NB4 (cell line): ENCODE measurements around the gene ADGRB2.

ENCODE experiments used
- POLR2A ChIP-seq: IDR thresholded peaks from 2 replicates; pipeline ENCODE4 v1.6.1; 2011; ENCODE audit warnings: mild to moderate bottlenecking; ENCODE audit not compliant: insufficient read length; ENCODE audit errors: extremely low read depth
- TF ChIP-seq, protein P1 (sequence below): IDR thresholded peaks from one replicate; pipeline ENCODE4 v1.5.1; 2012; ENCODE audit warnings: low read depth, low read length

DNA sequence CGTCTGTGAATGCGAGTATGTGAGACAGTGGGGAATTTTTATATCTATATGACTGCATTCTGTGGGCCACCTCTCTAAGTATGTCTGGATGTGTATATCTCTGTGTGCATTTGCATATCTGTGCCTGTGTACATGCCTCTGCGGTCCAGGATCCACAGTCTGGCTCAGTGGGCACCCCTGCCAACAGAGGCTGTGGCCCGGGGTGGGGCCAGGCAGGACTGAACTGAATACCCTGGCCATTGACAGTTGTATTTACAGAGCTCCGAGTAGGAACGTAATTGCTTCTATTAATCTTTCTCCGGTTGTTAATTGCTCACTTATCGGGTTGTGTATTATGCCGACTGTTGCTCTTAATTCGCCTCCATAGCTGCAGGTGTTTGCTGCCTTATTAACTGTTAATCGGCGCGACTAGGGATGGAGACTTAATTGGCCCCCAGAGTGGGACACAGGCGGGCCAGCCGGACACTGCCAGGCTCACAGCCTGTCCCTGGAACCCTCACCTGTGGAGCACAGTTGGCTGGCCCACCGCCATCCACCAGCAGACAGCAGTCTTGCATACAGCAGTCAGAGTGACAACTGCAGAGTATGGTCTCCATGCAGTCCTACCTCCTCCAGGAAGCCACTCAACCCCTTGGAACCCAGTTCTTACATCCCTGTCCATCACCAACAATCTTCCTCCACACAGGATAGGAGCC lies 22.4 kb upstream of the ADGRB2 start:
- TF ChIP-seq, protein P1, sequence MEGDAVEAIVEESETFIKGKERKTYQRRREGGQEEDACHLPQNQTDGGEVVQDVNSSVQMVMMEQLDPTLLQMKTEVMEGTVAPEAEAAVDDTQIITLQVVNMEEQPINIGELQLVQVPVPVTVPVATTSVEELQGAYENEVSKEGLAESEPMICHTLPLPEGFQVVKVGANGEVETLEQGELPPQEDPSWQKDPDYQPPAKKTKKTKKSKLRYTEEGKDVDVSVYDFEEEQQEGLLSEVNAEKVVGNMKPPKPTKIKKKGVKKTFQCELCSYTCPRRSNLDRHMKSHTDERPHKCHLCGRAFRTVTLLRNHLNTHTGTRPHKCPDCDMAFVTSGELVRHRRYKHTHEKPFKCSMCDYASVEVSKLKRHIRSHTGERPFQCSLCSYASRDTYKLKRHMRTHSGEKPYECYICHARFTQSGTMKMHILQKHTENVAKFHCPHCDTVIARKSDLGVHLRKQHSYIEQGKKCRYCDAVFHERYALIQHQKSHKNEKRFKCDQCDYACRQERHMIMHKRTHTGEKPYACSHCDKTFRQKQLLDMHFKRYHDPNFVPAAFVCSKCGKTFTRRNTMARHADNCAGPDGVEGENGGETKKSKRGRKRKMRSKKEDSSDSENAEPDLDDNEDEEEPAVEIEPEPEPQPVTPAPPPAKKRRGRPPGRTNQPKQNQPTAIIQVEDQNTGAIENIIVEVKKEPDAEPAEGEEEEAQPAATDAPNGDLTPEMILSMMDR = no peak
- no peak for TF ChIP-seq POLR2A
